Type B pancreatic cell (in vitro differentiated cells): Measurements from ENCODE around the gene TRPM1. TPM values are rescaled to one million over a fixed set of nuclear protein-coding genes. Genes with fewer than 3 reads are reported as not detected.

Source experiments
- DNase-seq: peaks from one replicate; pipeline ENCODE4 v3.0.0; 2021; ENCODE audit warnings: mixed read lengths; ENCODE audit not compliant: unreplicated experiment; ENCODE audit errors: extremely low spot score
- H3K27ac Mint-ChIP-seq: 2 replicates; pipeline ENCODE4 v1.8.0; 2021; ENCODE audit warnings: mild to moderate bottlenecking, mixed read lengths
- H3K27me3 Mint-ChIP-seq: 2 replicates; pipeline ENCODE4 v1.8.0; 2021; ENCODE audit warnings: mixed read lengths
- H3K36me3 Mint-ChIP-seq: 2 replicates; pipeline ENCODE4 v1.8.0; 2021; ENCODE audit warnings: mixed read lengths
- H3K4me1 Mint-ChIP-seq: one replicate; pipeline ENCODE4 v1.8.0; 2021; ENCODE audit warnings: mixed read lengths; ENCODE audit not compliant: unreplicated experiment
- H3K4me3 Mint-ChIP-seq: 2 replicates; pipeline ENCODE4 v1.8.0; 2021; ENCODE audit warnings: mild to moderate bottlenecking, mixed read lengths
- H3K9me3 Mint-ChIP-seq: 2 replicates; pipeline ENCODE4 v1.8.0; 2021; ENCODE audit warnings: mixed read lengths
- total RNA-seq: library from RNA; stranded (reverse); gene quantifications from 2 replicates; pipeline ENCODE4 v1.2.1, GENCODE V29; 2021; ENCODE audit warnings: low replicate concordance
- TF ChIP-seq, protein P1 (sequence below): fragments of 200-600 bp; sonication (generic); conservative IDR thresholded peaks from 2 replicates; pipeline ENCODE4 v1.5.0; 2021; ENCODE audit warnings: antibody characterized with exemption, mild to moderate bottlenecking

TRPM1 gene
- total RNA-seq, 1 donor from 2014 or later, result 9.5 TPM

DNA sequence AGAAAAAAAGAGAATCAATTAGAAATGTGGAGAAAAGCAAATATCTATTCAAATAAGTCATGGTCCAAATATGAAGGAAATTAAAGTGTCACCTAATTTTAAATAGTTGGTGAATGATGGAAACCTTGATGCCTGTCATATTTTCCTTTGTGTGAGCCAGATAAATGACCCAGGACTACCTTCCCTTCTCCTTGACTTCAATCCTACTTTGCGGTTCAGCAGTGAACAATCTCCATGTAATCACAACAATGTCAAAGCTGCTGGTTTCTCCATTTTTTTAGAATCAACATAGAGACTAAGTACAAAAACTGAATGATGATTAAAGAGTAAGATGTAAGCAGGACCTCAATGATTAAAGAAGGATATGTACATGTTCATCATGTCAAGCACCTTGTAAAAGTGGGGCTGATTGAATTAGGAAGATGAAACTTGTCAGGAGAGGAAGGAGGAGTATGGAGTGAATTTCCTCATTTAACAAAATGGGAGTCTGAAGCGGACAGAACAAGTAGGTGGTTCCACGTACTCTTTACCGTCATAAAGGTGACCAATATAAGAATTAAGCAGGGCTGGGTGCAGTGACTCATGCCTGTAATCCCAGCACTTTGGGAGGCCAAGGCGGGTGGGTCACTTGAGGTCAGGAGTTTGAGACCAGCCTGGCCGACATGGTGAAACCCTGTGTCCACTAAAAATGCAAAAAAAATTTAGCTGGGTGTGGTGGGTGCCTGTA is 43.1 kb downstream of the TRPM1 start:
- no peak overlapping the region for H3K4me3 Mint-ChIP-seq
- no peak for DNase-seq
- H3K27ac Mint-ChIP-seq, result no peak overlapping the region
- TF ChIP-seq, protein P1, sequence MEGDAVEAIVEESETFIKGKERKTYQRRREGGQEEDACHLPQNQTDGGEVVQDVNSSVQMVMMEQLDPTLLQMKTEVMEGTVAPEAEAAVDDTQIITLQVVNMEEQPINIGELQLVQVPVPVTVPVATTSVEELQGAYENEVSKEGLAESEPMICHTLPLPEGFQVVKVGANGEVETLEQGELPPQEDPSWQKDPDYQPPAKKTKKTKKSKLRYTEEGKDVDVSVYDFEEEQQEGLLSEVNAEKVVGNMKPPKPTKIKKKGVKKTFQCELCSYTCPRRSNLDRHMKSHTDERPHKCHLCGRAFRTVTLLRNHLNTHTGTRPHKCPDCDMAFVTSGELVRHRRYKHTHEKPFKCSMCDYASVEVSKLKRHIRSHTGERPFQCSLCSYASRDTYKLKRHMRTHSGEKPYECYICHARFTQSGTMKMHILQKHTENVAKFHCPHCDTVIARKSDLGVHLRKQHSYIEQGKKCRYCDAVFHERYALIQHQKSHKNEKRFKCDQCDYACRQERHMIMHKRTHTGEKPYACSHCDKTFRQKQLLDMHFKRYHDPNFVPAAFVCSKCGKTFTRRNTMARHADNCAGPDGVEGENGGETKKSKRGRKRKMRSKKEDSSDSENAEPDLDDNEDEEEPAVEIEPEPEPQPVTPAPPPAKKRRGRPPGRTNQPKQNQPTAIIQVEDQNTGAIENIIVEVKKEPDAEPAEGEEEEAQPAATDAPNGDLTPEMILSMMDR, result no peak
- H3K27me3 Mint-ChIP-seq, result peaks cover 13% of the 10 kb centered on the region
- peaks cover 11% of the 10 kb centered on the region for H3K4me1 Mint-ChIP-seq
- H3K9me3 Mint-ChIP-seq, result peaks cover 5% of the 10 kb centered on the region
- H3K36me3 Mint-ChIP-seq, result peaks cover 5% of the 10 kb centered on the region

DNA sequence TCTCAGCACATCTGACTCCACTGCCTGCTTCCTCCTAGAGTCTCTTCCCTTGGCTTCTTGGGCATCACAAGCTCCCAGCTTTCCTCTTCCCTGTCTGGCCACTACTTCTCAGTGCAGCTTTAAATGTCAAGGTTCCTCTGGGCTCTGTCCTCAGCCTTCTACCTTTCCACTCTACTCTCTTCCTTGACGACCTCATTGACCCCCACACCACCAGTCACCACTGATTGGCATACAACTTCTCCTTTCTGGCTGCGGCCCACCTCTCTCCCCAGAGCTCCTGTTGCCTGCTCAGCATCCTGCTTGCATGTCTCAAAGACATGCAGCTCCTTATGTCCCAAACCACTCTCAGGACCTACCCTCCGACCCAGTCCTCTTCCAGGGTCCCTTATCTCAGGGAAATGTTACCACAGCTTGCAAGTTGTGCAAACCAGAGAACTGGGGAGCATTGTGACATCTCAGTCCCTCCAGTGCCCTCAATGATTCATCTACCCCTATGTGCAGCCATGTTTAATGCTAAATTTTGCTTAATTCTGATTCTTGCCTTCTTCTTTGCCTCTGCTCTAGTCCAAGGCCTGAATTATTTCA is 49.9 kb downstream of the TRPM1 start:
- peaks cover 3% of the 10 kb centered on the region for H3K27me3 Mint-ChIP-seq
- no peak for DNase-seq
- no peak overlapping the region for H3K4me3 Mint-ChIP-seq
- H3K36me3 Mint-ChIP-seq, result no peaks in the 10 kb centered on the region
- TF ChIP-seq, protein P1, result no peak
- H3K27ac Mint-ChIP-seq, result no peak overlapping the region
- no peaks in the 10 kb centered on the region for H3K4me1 Mint-ChIP-seq
- H3K9me3 Mint-ChIP-seq, result no peaks in the 10 kb centered on the region

DNA sequence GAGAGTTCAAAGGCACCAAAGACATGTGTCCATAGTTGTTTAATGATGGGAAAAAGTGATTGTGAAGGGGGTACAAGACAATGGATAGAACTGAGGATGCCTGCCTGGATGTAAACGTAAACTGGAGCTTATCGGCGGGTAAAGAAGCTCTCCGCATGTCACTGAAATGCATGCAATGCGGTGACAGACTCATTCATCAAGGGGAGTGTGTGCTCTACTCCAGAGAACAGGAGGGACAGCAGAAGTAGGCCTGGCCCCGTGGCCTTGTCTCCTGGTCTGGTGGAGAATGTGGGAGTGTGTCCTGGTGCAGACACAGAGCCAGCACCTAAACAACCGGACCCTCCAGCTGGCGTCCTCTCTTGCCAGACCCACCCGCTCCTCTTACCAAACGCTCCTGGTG is 50.6 kb downstream of the TRPM1 start:
- Mint-ChIP-seq H3K4me1 (no peaks in the 10 kb centered on the region), H3K4me3 (no peak overlapping the region), H3K27ac (no peak overlapping the region), H3K9me3 (no peaks in the 10 kb centered on the region), H3K27me3 (peaks cover 7% of the 10 kb centered on the region), H3K36me3 (no peaks in the 10 kb centered on the region)
- TF ChIP-seq, protein P1, result no peak
- no peak for DNase-seq

DNA sequence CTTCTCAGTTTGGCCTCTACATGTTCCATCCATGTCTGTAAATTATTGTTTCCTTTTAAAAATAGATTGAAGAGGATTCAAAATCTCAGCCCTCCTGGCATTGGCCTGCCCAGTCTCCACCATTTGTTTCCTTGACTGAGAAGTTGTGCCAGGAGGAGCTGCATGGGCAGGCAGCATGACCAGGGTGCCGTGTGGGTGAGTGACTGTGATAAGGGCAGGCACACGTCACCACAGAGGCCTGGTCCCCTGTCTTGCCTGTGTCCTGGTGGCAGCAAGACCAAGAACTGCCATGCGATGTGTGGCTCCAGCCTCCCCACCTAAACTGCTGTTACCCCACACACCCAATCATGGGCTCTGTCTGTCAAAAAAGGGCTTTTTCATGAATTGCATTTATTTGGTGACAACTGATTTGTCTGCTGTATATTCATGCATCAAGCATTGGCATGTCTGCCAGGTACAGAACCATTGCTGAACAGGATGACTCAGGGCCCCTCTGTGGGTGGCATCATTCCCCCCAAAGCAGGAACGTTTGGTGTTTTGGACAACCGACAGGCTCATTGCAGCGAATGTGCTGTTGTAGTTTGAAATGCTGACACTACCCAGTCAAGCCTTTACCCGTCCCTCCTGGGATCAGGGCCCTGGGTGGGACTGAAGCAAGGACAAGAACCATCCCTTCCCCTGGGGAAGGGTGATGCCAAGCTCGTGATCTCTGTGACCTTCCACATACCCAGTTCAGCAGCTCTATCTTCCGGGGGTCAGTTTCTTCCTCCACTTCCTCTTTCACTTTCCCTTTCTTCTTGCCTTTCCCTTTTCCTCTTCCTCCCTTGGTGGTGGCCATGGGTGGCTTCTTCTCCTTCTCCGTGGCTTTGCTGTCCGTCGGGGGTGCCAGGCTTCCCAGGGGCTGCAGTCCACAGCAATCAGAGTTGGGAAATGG is 51.6 kb downstream of the TRPM1 start:
- Mint-ChIP-seq H3K4me1 (no peaks in the 10 kb centered on the region), H3K9me3 (no peaks in the 10 kb centered on the region), H3K4me3 (no peak overlapping the region), H3K36me3 (no peaks in the 10 kb centered on the region), H3K27me3 (peaks cover 5% of the 10 kb centered on the region), H3K27ac (no peak overlapping the region)
- no peak for DNase-seq
- TF ChIP-seq, protein P1, result no peak

DNA sequence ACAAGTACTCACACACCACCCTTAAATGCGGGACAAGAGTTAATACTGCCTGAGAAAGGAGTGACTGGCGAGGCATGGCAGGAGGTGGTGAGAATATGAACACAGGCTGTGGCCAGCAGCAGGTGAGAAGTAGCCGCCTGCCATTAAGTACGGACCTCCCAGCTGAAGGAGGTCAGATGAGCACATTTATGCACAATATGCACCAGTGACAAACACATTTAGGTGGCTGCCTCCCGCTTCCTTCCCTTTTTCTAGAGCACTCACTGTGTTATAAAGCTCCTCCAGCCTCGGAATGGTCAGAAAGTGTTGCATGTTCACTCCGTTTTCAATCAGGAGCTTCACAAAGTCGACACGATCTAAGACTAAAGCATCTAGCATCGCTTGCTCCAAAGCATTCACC is 52.4 kb downstream of the TRPM1 start:
- TF ChIP-seq, protein P1, result no peak
- H3K27me3 Mint-ChIP-seq, result peaks cover 4% of the 10 kb centered on the region
- no peaks in the 10 kb centered on the region for H3K36me3 Mint-ChIP-seq
- no peaks in the 10 kb centered on the region for H3K4me1 Mint-ChIP-seq
- no peak overlapping the region for H3K27ac Mint-ChIP-seq
- DNase-seq, result no peak
- H3K9me3 Mint-ChIP-seq, result no peaks in the 10 kb centered on the region
- no peak overlapping the region for H3K4me3 Mint-ChIP-seq
